ENCODE data around the gene TRDN. TPM values are rescaled to one million over a fixed set of nuclear protein-coding genes. Genes with fewer than 3 reads are reported as not detected.

TRDN gene
- total and polyA plus RNA-seq, 4 donors = 0.03 to 0.33 (median 0.23) TPM; not detected in 1

DNA sequence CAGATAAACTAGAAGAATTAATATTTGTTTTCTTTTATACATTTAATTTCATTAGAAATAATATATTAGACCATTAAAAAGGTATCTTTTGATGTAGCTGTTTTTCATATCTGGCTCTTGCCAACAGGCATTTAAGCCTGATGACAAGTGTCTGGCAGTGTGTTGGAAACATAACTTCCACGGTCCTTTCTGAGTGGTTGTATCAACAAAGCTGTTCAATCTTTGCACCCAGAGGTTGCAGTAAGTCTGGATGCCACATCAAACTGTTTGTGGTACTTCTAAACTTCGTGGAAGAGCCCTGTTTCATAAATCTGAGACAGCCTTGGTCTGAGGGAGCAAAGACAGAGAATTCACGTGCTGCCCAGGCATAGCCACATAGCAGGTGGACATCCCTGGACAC lies 197.4 kb downstream of the TRDN start:
- intact Hi-C loops (cut with DNase I) = no loop called here
- 16 to 21% methylated on average over 3 of the region's 3 CpGs for WGBS, 2 donors

DNA sequence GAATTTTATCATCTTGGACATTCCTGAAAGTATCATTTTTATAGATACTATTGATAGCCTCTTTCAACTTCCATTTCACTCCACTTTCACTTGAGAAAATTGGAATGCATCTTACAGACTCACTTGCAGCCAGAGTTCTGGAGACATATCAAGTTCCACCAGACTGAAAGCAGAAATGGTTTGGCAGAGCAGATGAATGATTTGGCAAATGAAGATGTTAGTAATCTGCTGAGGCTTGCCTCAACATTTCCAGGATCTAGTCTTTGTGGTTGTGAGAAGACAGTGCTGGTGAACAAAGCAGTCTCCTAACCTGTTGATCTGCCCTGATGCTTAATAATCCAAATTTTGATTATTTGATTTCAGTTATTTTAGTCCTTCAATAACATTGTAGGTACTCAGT lies 202.6 kb downstream of the TRDN start:
- no peak overlapping the region for H3K4me3 ChIP-seq (ENCODE audit: low read length in 2 of 2)
- H3K27ac ChIP-seq (ENCODE audit: low read depth in 1 of 2, low read length in 2 of 2) = no peak overlapping the region
- H3K4me1 ChIP-seq (ENCODE audit: control insufficient read depth in 1 of 2, insufficient read depth in 2 of 2, low read length in 2 of 2) = no peaks in the 10 kb centered on the region
- no peaks in the 10 kb centered on the region for H3K27me3 ChIP-seq (ENCODE audit: control insufficient read depth in 1 of 2, insufficient read depth in 2 of 2, low read length in 1 of 2)
- ATAC-seq (ENCODE audit: low FRiP score) (no peak), DNase-seq (no peak)
- no peaks in the 10 kb centered on the region for H3K36me3 ChIP-seq (ENCODE audit: control insufficient read depth in 1 of 2, insufficient read depth in 2 of 2, low read length in 1 of 2)
- intact Hi-C loops (cut with DNase I) = no loop called here
- no peaks in the 10 kb centered on the region for H3K9me3 ChIP-seq (ENCODE audit: control insufficient read depth, low read length)

More for the DNA sequence above, 197.4 kb downstream of the TRDN start:
- Histone ChIP-seq H3K4me3 (ENCODE audit: low read length in 2 of 2) (no peak overlapping the region), H3K4me1 (ENCODE audit: control insufficient read depth in 1 of 2, insufficient read depth in 2 of 2, low read length in 2 of 2) (no peaks in the 10 kb centered on the region), H3K27ac (ENCODE audit: low read depth in 1 of 2, low read length in 2 of 2) (no peak overlapping the region), H3K36me3 (ENCODE audit: control insufficient read depth in 1 of 2, insufficient read depth in 2 of 2, low read length in 1 of 2) (no peaks in the 10 kb centered on the region), H3K27me3 (ENCODE audit: control insufficient read depth in 1 of 2, insufficient read depth in 2 of 2, low read length in 1 of 2) (no peaks in the 10 kb centered on the region), H3K9me3 (ENCODE audit: control insufficient read depth, low read length) (no peaks in the 10 kb centered on the region)
- DNase-seq (no peak), ATAC-seq (ENCODE audit: low FRiP score) (no peak)

DNA sequence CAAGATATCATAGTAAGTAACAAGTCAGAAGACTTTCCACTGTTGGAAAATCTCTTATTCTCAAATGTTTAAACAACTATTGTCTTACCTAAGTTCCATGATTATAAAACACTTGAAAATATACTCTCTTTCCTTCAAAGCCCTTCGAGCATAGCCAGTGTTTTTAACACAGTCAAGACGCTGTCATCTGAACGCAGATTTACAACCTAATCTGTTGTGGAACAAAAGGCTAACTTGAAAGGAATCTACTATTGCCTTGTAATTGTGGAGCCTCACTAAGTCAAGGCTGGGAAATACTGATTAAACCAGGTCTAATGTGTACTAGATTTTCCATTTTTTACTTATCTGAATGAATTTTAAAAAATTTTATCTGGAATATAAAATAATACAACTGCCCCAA lies 205.8 kb downstream of the TRDN start:
- no peak for ATAC-seq (ENCODE audit: low FRiP score)
- WGBS, 2 donors = 27 to 30% methylated on average over 3 of the region's 3 CpGs

DNA sequence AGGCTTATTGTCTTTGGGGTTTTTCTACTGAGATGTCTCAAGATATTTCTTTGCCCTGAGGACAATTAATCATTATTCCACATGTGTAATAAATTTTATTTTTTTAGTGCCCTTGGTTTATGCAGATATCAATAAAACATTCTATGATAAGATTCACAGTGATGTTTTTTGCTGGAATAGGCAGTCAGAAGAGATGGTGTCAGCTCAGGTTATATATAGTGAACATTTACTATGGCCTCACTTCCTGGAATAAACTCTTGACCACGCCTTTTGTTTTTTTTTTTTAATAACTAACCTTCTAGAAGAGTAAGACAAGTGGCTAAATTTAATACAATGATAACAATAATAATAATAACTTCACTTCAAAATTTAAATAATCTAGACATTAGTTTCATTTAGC lies 209.7 kb downstream of the TRDN start:
- ATAC-seq (ENCODE audit: low FRiP score) (no peak), DNase-seq (no peak)
- intact Hi-C loops (cut with DNase I) = no loop called here
- Histone ChIP-seq H3K27ac (ENCODE audit: low read depth in 1 of 2, low read length in 2 of 2) (no peak overlapping the region), H3K27me3 (ENCODE audit: control insufficient read depth in 1 of 2, insufficient read depth in 2 of 2, low read length in 1 of 2) (no peaks in the 10 kb centered on the region), H3K4me3 (ENCODE audit: low read length in 2 of 2) (no peak overlapping the region), H3K4me1 (ENCODE audit: control insufficient read depth in 1 of 2, insufficient read depth in 2 of 2, low read length in 2 of 2) (no peaks in the 10 kb centered on the region), H3K36me3 (ENCODE audit: control insufficient read depth in 1 of 2, insufficient read depth in 2 of 2, low read length in 1 of 2) (no peaks in the 10 kb centered on the region), H3K9me3 (ENCODE audit: control insufficient read depth, low read length) (no peaks in the 10 kb centered on the region)
- WGBS, 2 donors = 72 to 77% methylated on average over 1 of the region's 1 CpG

More for the DNA sequence above, 205.8 kb downstream of the TRDN start:
- H3K4me1 ChIP-seq (ENCODE audit: control insufficient read depth in 1 of 2, insufficient read depth in 2 of 2, low read length in 2 of 2) = no peaks in the 10 kb centered on the region
- intact Hi-C loops (cut with DNase I) = no loop called here
- no peaks in the 10 kb centered on the region for H3K9me3 ChIP-seq (ENCODE audit: control insufficient read depth, low read length)
- DNase-seq = no peak
- no peak overlapping the region for H3K4me3 ChIP-seq (ENCODE audit: low read length in 2 of 2)
- H3K27me3 ChIP-seq (ENCODE audit: control insufficient read depth in 1 of 2, insufficient read depth in 2 of 2, low read length in 1 of 2) = no peaks in the 10 kb centered on the region
- no peak overlapping the region for H3K27ac ChIP-seq (ENCODE audit: low read depth in 1 of 2, low read length in 2 of 2)
- no peaks in the 10 kb centered on the region for H3K36me3 ChIP-seq (ENCODE audit: control insufficient read depth in 1 of 2, insufficient read depth in 2 of 2, low read length in 1 of 2)

DNA sequence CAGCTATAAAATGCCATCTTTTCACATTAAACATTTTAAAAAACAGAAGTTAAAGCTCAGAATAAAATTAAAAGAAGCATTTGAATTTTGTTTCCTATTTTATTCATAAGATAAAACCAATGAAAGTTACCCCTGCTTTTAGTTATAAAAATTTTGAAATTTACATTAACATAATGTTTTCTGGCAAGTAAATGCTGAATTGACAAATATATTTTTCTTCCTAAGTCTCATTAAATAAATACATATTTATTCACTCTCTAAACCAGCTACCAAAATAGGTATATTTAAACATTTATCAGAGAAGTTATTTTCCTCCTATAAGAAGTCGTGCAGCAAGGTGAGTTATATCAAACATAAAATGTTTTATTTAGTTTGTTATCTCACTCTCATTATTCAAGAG lies 213.6 kb downstream of the TRDN start:
- H3K4me1 ChIP-seq (ENCODE audit: control insufficient read depth in 1 of 2, insufficient read depth in 2 of 2, low read length in 2 of 2) = no peaks in the 10 kb centered on the region
- H3K4me3 ChIP-seq (ENCODE audit: low read length in 2 of 2) = no peak overlapping the region
- no peaks in the 10 kb centered on the region for H3K27me3 ChIP-seq (ENCODE audit: control insufficient read depth in 1 of 2, insufficient read depth in 2 of 2, low read length in 1 of 2)
- DNase-seq (no peak), ATAC-seq (ENCODE audit: low FRiP score) (no peak)
- intact Hi-C loops (cut with DNase I) = no loop called here
- H3K27ac ChIP-seq (ENCODE audit: low read depth in 1 of 2, low read length in 2 of 2) = no peak overlapping the region
- no peaks in the 10 kb centered on the region for H3K9me3 ChIP-seq (ENCODE audit: control insufficient read depth, low read length)
- 60 to 72% methylated on average over 1 of the region's 1 CpG for WGBS, 2 donors
- H3K36me3 ChIP-seq (ENCODE audit: control insufficient read depth in 1 of 2, insufficient read depth in 2 of 2, low read length in 1 of 2) = no peaks in the 10 kb centered on the region

DNA sequence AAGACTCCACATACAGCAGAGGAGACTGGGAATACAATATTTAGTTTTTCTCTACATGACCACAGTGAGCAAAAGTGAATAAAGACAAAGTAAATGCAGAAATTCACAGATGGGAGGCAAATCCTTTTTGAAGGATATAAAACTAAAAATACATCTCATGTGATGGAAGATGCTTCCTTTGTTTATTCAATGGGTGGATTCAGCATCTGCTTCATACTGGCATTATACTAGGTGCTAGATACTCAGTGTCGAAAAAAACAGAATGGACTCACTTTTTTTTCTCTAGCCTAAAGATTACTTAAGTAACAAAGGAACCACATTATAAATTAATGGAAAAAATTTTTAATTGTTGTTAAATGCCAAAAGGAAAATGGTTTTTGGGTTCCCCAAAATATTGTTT lies 216.2 kb downstream of the TRDN start:
- DNase-seq = no peak
- WGBS, 2 donors = 97 to 98% methylated on average over 1 of the region's 1 CpG
- Histone ChIP-seq H3K4me1 (ENCODE audit: control insufficient read depth in 1 of 2, insufficient read depth in 2 of 2, low read length in 2 of 2) (no peaks in the 10 kb centered on the region), H3K27ac (ENCODE audit: low read depth in 1 of 2, low read length in 2 of 2) (no peak overlapping the region), H3K36me3 (ENCODE audit: control insufficient read depth in 1 of 2, insufficient read depth in 2 of 2, low read length in 1 of 2) (no peaks in the 10 kb centered on the region), H3K9me3 (ENCODE audit: control insufficient read depth, low read length) (no peaks in the 10 kb centered on the region), H3K4me3 (ENCODE audit: low read length in 2 of 2) (no peak overlapping the region), H3K27me3 (ENCODE audit: control insufficient read depth in 1 of 2, insufficient read depth in 2 of 2, low read length in 1 of 2) (no peaks in the 10 kb centered on the region)
- no peak for ATAC-seq (ENCODE audit: low FRiP score)
- intact Hi-C loops (cut with DNase I) = no loop called here

DNA sequence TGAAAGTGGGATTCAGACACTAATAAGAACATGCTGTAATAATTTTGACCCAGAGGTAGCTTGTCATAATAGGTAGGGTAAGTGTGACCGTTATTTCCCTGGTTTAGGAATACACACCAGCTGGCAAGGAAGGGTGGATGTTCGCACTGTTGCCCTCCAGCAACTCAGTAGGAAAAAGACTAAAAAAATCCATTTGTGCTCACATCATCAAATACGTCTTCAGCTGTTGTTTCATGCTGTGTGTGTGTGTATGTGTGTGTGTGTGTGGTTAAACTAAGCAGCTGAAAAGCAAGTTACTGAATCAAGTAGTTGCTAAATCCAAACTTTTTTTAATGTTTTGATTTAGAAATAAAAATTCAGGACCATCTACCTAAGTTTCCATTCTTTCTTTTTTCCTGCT lies 218.7 kb downstream of the TRDN start:
- H3K4me1 ChIP-seq (ENCODE audit: control insufficient read depth in 1 of 2, insufficient read depth in 2 of 2, low read length in 2 of 2) = no peaks in the 10 kb centered on the region
- 52 to 56% methylated on average over 3 of the region's 3 CpGs for WGBS, 2 donors
- no peak for ATAC-seq (ENCODE audit: low FRiP score)

DNA sequence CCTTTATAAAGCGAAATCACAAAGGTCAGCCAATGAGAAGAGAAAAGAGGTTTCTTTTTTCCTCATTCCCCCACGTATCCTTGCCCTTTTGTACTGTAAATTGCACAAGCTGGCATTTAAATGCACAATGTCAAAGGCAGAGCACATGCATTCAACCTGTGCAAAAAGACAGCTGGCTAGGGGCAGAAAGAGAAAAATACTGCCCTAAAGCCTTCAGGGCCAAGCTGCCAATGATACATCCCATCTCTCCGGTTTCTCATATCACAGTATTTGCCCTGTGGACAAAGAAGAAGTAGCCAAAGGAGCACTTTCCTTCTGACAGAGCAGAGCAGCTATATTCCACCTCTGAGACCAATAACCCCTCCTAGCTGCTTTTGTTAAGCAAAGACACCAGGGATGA lies 219.2 kb downstream of the TRDN start:
- ATAC-seq (ENCODE audit: low FRiP score) (no peak), DNase-seq (no peak)
- no peaks in the 10 kb centered on the region for H3K36me3 ChIP-seq (ENCODE audit: control insufficient read depth in 1 of 2, insufficient read depth in 2 of 2, low read length in 1 of 2)
- H3K4me3 ChIP-seq (ENCODE audit: low read length in 2 of 2) = no peak overlapping the region
- 74 to 77% methylated on average over 3 of the region's 3 CpGs for WGBS, 2 donors
- intact Hi-C loops (cut with DNase I) = loop anchor here in 1 of 2 donors (2.0 kb wide), 1 partner anchor 297 kb away; no protein-coding TSS in a partner anchor
- no peak overlapping the region for H3K27ac ChIP-seq (ENCODE audit: low read depth in 1 of 2, low read length in 2 of 2)
- H3K27me3 ChIP-seq (ENCODE audit: control insufficient read depth in 1 of 2, insufficient read depth in 2 of 2, low read length in 1 of 2) = no peaks in the 10 kb centered on the region
- no peaks in the 10 kb centered on the region for H3K4me1 ChIP-seq (ENCODE audit: control insufficient read depth in 1 of 2, insufficient read depth in 2 of 2, low read length in 2 of 2)
- H3K9me3 ChIP-seq (ENCODE audit: control insufficient read depth, low read length) = no peaks in the 10 kb centered on the region

More for the DNA sequence above, 218.7 kb downstream of the TRDN start:
- no peaks in the 10 kb centered on the region for H3K36me3 ChIP-seq (ENCODE audit: control insufficient read depth in 1 of 2, insufficient read depth in 2 of 2, low read length in 1 of 2)
- H3K27me3 ChIP-seq (ENCODE audit: control insufficient read depth in 1 of 2, insufficient read depth in 2 of 2, low read length in 1 of 2) = no peaks in the 10 kb centered on the region
- H3K9me3 ChIP-seq (ENCODE audit: control insufficient read depth, low read length) = no peaks in the 10 kb centered on the region
- no peak for DNase-seq
- no peak overlapping the region for H3K4me3 ChIP-seq (ENCODE audit: low read length in 2 of 2)
- no peak overlapping the region for H3K27ac ChIP-seq (ENCODE audit: low read depth in 1 of 2, low read length in 2 of 2)
- intact Hi-C loops (cut with DNase I) = no loop called here

DNA sequence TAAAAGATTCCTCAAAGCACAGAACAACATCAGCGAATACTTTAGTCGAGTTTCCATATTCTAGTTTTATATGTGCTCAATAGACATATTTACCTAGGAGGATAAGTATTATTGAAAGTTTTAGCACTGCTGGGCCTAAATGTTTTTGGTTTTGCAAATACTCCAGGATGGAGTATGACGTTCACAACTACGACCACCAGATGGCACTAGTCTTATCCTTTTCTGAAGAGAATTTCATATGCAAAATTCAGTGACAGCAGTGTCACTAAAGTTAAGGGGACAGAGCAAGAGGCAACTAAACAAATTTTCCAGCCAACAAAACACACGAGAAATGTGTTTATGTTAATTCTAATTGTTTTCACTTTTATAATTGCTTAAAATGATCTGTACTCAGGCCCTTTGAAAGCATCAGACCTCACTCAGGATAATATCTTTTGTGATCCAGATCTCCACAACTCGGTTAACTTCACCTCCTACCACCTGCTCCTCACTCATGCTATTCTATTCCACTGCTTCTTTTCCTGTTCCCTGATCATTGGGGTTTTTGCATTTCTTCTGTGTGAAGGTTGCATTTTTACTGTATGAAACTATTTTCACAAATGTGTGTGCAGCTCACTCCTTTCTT lies 220.8 kb downstream of the TRDN start:
- ATAC-seq (ENCODE audit: low FRiP score) (peak; percentile 75), DNase-seq (no peak)
- intact Hi-C loops (cut with DNase I) = loop anchor here (1.0 to 2.0 kb wide), 2 partner anchors 299 kb away; no protein-coding TSS in a partner anchor
- Histone ChIP-seq H3K4me3 (ENCODE audit: low read length in 2 of 2) (no peak overlapping the region), H3K36me3 (ENCODE audit: control insufficient read depth in 1 of 2, insufficient read depth in 2 of 2, low read length in 1 of 2) (no peaks in the 10 kb centered on the region), H3K27me3 (ENCODE audit: control insufficient read depth in 1 of 2, insufficient read depth in 2 of 2, low read length in 1 of 2) (no peaks in the 10 kb centered on the region), H3K4me1 (ENCODE audit: control insufficient read depth in 1 of 2, insufficient read depth in 2 of 2, low read length in 2 of 2) (no peaks in the 10 kb centered on the region), H3K27ac (ENCODE audit: low read depth in 1 of 2, low read length in 2 of 2) (no peak overlapping the region), H3K9me3 (ENCODE audit: control insufficient read depth, low read length) (no peaks in the 10 kb centered on the region)
- WGBS, 2 donors = 13 to 15% methylated on average over 6 of the region's 6 CpGs

All from aorta (tissue), 5 donors.